Breast epithelium (tissue), 3 donors: ENCODE results near the gene TMUB2.
A peak's percentile ranks its signal among the peaks of the same experiment; 100 is the strongest.

Experiments
- CTCF ChIP-seq, 3 donors: fragments of 450-650 bp; IDR thresholded peaks; one replicate each; pipeline ENCODE4 v1.5.1; 2016 to 2017; ENCODE audit warnings: antibody characterized with exemption in 3 of 3, mild to moderate bottlenecking in 3 of 3, moderate library complexity in 3 of 3
- POLR2A ChIP-seq: fragments of 450-650 bp; IDR thresholded peaks from one replicate; pipeline ENCODE4 v1.6.1; 2016; ENCODE audit warnings: antibody characterized with exemption, mild to moderate bottlenecking, moderate library complexity
- POLR2AphosphoS5 ChIP-seq, 3 donors: sonication (generic); formaldehyde crosslinking; IDR thresholded peaks; one replicate each; pipeline ENCODE4 v1.6.1; 2017; ENCODE audit warnings: antibody characterized with exemption in 3 of 3

- TF ChIP-seq CTCF (IDR thresholded peaks at IDR 0.05) (no peak), POLR2AphosphoS5 (IDR thresholded peaks at IDR 0.05) (peak in 1 of 3 donors; percentile 66), POLR2A (no peak)
Observed at GRCh38 chr17:44199553-44200477, 13.0 kb downstream of the TMUB2 start, which contains the start of gene ATXN7L3.
